ENCODE results near the gene CCDC182.

CCDC182 gene

DNA sequence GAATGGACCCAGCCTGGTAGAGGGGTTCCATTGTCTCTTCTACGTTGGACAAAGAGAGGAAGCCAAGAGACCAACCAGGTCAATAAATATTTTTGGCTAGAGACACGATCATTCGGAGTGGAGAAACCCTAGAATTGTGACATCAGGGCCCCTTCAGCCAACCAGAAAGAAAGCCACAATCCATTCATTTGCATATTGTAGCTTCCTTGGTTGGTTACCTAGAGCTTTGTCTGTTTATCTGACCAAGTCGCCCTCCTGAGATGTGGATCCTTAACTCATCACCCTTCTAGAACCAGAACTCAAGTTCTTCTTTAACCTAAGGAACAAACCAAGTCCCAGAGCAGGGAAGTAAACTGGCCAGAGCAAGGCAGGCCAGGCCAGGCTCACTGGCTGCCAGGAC is at the start of gene CCDC182:
TSS of gene CCDC182 (minus strand) at position 58 of the 400 bp plus-strand sequence. CDS start at position 31, 27 bp downstream.
- no peak for DNase-seq

DNA sequence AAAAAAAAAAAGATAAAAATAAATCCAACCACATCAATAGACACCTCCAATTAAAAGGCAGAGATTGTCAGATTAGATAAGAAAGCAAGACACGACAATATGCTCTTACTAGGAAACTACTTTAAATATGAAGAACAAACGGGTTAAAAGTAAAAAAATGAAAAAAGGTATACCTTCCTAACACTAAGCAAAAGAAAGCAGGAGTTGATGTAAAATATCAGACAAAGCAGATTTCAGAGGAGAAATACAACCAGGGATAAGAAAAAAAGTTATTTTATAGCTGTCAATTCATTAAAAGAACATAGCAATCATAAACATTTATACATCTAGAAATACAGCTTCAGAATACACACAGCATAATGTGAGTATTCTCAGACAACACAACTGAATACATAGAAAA is 49.7 kb upstream of the CCDC182 start:
- DNase-seq: no peak

DNA sequence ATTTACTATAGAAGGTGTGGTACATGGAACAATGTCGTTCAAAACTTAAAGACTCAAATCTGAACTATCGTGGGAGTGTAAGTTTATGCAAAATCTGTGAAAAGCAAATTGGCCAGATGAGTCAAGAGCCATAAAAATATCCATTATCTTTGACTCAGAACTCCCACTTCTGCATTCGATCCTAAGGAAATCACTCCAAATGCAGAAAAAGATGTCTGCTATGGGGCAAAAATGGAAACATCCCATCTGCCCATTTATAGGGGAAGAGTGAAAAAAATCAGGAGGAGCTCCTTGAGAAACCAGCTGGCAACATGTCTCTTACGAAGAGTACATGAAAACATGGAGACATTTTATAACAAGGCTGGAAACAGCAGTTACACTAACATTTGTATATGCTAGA is 43.6 kb upstream of the CCDC182 start:
- no peak for DNase-seq

DNA sequence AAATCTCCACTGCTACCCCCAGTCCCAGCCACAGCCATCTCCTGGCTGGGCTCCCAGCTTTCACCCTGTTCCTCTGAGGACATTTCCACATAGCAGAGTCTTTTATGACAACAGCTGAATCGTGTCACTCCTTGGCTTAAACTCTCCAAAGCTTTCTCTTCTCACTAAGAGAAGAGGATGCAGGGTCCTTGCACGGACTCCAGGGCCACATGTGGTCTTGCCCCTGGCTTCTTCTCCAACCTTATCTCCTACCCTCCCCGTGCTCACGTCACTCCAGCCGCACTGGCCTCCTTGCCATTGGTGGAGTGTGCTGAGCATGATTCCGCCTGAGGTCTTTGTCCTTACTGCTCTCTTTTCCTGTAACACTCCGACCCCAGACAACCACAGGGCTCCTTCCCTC is 39.9 kb upstream of the CCDC182 start:
- no peak for DNase-seq

DNA sequence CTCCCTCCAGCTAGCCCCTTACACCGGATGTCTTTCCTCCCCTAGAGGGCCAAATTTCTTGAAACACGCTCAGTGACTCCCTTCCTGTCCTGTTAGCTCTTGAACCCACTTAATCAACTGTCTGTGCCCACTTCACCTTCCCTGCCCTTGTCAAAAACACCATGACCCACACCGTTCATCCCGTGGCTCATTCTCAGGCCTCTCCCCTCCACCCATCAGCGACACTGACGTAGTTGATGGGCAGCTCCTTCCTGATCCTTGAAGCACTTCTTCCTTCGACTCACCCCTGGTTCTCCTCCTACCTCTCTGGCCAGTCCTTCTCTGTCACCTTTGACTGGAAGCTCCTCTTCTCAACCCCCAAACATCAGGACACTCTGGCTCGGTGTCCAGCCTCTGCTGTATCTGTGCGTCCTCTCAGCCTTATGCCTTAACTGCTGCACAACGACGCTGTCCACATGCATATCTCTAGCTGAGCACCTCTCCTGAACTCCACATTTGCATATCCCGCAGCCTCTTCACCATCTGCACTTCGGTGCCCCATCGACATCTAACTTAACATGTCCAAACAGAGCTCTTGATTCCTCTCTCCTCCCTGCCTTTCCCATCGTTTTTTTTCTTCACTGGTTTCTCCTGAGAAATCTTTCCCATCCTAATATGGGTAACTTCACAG is 39.3 kb upstream of the CCDC182 start:
- no peak for DNase-seq

DNA sequence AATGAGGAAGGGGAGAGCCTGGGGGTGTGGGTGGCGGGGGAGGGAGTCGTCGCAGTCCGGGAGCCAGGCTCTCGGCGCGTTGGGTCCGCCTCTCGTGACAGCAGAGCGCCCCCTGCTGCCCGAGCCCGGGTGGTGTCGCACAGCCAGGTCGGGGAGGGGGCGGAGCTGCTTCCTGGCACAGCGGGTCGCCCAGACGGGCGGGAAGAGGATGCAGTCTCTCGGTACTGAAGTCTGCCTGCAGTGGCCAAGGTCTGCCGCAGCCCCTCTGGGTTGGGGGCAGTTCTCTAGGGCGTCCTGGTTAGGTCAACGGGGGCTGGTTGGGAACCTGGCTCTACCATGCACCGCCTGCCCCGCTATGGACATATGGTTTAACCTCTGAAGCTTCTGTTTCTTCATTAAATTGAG is 38.2 kb upstream of the CCDC182 start:
- DNase-seq: peak; percentile 96

DNA sequence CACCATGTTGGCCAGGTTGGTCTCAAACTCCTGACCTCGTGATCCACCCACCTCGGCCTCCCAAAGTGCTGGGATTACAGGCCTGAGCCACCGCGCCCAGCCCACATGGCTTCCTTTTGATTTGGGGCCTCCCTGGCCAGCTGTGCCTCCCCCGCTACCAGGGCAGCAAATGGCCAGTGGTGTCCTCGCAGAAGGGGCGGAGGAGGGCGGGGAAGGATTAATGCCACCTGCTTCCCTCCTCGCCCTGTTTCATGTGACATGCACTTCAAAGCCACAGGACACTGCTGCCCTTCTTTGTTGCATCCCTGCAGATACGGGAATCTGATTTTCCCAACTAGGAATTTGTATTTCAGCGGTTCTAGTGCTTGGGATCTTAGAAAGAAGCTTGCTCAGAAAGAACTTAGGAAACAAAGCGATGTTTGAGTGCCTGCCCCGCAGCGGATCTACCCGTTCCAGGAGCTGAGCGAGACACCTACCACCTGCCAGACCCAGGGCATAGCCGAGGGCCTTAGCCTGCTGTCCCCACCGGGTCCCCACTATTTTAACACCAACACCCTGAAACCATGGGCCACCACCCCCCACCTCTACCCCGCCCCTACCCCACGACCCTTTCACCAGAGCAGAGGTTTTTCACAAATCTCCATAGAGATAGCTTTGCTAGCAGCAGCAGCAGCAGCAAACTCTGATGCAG is 37.7 kb upstream of the CCDC182 start:
- DNase-seq: peak; percentile 82

DNA sequence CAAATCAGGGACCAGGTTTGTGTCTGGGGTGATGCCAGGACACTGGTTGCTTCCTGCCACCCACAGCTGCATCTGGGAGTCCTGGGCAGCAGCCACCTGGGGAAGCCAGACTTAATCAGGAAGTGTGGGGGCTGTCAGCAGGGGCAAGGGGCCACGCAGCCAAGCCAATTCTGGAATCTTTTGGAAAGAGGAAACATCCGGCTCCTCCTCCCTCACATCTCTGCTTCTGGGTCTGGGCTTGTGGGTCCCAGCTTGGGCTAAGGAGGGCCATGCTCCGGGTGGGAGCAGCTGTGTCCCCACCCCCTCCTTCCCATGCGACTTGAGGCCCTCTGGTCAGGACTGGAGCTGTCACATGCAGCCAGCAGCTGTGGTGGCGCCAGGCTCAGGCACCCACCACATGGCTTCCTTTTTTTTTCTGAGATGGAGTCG is 37.0 kb upstream of the CCDC182 start:
- peak; percentile 68 for DNase-seq

DNA sequence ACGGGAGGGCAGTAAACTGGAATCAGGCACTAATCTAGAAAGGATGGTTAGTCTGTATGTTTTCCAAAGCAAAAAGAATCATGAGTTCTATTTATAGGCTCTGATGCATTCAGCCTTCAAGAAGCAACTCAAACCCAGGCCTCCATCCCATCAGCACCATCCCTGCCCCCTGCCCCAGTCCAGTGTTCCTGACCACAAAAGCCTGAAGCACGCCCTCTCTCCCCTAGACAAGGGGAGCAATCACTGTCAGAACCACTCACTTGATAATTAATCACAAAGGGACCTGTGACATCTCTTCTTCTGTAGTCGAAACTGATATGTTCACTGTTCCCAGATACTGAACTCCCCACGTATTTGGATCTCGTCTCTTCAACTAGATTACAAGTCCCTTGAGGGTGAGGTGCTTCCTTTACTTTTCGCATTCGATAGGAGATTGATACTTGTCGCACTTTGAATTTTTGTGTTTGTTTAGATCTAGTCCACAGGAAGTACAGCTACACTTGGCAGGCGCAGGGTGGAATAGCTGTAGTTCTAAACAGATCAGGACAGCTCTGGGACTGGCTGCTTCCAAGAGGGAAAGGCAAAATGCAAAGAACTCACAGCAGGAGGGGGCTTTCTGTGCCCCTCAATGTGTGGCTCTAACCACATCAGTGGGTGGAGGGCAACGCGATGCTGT is 36.4 kb upstream of the CCDC182 start:
- DNase-seq: no peak

DNA sequence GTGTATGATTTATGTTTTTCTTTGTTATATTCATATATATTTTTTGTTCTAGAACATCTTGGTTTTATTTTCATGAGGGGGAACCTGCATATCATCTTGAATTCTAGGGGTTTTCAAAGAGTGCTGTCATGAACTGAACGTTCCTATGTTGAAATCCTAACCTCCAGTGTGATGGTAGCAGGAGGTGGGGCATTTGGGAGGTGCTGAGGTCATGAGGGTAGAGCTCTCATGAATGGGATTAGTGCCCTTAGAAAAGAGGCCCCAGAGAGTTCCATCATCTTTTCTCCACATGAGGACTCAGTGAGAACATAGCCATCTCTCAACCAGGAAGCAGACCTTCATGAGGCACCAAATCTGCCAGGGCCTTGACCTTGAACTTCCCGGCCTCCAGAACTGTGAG is 34.6 kb upstream of the CCDC182 start:
- peak; percentile 35 for DNase-seq

DNA sequence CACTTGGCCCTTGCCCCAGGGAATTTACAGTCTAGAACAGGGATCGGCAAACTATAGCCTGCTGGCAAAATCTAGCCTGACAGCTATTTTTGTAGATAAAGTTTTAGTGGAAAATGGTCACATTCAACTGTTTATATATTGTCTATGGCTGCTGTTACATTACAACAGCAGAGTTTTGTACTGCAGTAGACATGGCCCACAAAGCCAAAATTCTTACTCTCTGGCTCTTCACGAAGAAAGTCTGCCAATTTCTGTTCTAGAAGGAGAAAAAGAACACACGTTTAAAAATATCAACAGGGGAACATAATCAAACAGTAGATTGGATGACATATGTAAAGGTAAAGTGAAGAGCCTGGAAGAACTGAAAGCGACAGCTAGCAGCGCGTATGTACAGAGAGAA is 33.2 kb upstream of the CCDC182 start:
- DNase-seq: no peak

DNA sequence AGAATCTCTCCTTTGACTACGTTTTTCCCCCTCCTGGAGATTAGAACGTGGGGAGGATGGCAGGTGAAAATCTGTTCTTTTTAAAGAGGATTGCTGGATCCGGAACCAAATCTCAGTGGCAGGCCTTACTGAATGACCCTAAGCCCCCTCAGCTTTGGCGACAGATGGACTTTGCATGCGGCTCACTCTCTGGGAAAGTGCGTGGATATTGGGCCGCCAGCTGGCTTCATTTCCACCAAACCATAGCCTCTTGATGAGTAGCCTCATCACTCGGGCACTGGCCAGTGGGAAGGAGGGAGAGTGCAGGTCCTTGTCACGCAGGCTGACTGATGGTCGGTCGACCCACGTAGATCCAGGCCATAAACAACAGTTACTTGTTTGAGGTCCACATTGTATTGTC is 31.3 kb upstream of the CCDC182 start:
- peak; percentile 79 for DNase-seq

DNA sequence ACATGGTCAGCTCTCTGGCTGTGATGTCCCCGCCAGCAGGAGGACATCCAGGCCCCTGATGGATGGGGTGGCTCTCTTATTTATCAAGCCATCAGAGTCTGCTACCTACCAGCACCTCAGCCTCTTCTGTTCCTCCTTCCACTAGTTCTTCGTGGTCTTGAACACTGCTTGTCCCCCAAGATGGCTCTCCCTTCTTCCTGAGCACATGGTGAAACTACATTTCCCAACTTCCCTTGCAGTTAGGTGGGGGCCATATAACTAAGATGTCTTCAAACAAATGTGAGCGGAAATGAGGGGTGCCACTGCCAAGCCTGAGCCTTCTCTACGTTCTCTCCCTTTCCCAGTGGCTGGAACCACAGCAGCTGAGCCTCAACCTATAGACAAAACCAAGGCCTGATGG is 29.8 kb upstream of the CCDC182 start:
- DNase-seq: no peak

DNA sequence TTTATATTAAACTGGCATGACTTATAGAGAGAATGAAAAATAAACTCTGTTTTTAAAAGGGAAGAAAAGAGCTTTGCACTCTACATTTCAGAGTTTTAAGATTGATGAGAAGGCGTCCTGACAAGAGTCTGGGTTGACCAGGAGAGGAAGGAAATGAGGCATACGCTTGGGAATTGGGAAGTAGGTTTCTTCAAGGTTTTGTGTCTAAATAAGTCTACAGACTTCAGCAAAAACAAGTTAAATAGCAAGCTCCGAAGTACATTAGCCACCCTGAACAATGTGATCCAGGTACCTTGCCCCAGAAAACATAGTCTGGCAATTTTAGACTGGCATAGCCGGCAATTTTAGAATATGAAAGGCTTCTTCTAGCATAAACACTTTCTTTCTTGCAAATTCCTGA is 28.5 kb upstream of the CCDC182 start:
- no peak for DNase-seq

DNA sequence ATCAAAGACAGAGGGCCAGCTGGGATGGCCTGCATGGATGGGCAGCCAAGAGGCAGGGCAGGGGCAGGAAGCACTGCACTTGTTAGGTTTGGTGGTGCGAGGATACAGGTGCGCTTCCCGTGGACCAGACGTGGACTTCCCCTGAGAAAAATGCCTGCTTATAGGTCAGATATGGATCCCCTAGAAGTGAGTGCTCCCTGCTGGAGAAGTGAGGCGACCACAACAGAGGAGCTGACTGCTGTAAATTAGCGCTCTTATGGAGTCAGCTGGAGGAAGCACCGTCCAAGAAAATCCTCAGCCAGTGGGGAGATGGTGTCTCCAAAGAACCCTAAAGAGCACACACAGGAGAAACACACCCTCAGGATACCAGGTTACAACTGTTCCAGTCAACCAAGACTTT is 27.7 kb upstream of the CCDC182 start:
- no peak for DNase-seq

DNA sequence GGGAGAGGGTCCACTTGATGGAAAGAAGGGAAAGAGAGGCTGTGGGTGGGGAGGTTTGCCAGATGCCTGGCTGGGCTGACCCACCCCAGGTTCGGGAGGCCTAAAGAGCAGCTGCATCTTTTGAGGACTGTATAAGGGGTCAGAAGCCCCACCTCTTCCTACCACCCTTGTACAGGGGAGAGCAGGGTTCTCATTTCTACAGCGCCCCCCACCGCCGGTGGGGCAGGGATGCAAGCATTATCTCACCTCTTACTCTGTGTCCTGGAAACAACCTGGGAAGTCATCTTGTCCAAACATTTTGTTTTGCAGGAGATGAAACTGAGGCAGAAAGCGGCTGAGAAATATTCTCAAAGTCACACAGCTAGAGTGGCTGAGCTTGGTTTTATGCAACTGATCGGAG is 22.5 kb upstream of the CCDC182 start:
- no peak for DNase-seq

DNA sequence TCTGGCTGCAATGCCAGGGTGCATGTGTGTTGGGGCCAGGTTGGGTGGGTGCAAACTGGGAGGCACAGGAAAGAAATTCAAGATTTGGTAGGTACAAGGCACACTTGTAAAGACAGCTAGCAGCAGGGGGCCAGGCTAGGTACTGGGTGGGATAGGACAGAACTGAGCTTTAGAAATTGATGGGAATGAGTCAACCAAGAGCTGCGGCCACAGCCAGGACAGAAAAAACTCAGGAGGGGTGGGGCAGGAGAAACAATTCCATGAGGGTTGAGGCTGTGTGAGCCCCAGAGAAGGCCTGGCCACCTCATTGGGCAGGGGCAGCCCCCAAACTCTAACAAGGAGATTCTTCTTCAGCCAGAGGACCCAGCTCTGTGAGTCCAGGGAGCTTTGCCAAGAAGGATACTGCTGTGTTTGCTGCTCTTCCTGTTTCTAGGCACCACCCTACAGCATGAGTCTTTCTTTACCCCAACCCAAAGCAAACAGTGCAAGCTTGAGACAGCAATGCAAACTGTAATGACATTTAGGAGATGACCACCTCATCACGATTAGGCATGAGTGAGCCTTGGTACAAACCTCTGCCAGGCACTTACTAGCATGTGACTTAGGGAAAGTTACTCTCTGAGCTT is 21.3 kb upstream of the CCDC182 start:
- DNase-seq: no peak

DNA sequence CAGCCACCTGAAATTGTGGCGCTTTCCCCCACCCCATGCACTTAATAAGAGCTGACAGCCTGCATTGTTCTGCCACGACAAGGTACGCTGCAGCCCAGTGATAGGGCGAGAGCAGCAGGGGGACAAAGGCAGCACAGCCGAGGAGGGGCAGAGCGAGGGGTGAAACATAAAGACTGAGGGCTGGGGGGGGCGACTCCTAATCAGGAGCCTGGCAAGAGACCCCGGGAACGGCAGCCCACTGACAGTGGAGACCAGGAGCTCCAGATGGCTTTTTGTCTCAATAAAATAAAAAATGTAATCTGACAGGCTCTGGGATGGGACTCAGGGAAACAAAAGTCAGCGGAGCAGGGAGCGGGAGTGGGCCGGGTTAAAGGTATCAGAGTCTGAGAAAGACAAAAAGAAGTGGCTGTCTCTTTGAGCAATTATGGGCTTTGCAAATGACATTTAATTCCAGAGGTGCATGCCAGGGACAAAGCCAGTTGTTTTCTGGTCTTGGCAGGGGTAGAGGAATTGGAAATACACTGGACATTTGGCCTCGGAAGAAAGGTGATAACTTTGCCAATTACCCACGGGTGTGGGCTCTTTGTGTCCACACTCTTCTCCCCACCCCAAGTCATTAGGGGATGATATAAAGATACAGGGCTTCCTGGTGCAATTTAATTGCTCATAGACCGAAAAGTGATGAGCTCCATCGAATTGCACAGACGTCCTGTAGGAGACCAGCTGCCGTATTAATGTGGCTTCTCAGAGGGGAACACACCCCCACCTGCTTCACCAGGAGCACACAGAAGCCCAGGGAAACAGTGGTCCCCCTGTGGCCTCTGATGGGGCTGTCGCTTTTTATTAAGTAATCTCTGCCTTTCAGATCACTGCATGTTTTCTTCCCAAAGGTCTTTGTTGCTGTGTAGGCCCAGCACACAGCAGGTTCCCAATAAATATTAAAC is 17.6 kb upstream of the CCDC182 start:
- peak; percentile 29 for DNase-seq

DNA sequence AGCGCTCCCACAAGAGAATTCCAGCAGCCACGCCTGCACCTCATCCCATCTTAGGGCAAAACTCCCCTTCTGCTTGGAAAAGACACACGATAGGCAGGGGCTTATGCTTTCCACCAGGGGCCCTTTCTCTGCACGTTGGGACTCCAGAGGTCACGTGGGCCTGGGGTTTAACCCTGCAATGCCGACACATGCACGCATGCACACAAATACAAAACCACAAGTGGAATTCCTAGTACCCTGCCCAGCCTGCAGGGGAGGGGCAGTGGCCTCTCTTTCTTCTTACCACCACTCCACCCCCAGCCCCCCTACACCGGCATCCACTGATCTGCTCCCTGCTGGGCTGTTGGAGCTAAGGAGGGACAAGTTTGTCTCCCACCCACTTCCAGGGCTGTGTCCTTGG is 16.8 kb upstream of the CCDC182 start:
- no peak for DNase-seq

DNA sequence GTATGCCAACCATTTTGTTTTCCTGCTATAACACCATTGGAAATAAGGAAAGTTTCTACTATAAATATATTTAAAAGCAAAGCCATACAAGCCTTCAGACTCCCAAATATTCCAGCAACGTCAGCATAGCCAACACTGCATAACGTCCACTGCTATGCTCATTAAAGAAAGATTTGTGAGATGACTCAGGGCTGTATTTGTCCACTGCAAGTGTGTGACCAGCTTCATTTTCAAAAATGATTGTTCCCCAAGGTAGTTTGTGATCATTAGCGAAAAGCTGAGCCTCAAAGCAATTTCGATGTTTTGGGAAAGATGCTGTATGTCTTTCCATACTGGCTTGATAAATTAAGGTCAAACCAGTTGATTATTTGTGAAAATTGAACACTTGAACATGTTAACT is 14.9 kb upstream of the CCDC182 start:
- DNase-seq: no peak

DNA sequence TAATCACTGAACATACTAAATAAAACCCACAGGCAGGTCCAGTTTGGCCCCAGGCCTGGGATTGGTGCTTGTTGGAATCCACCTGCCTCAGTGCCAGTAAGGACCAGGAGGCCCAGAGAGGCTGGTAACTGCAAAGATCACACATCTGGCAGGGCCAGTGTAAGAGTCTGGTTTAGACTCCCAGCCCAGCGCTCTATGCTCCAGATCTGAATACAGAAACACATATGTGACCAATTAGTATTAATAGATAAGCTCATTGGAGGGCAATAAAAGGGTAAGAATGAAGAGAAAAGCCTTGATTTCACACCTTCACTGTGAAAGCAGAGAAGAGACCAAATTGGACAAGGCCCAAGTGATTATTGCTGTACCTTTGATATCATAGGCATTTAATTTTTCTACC is 13.6 kb upstream of the CCDC182 start:
- no peak for DNase-seq

DNA sequence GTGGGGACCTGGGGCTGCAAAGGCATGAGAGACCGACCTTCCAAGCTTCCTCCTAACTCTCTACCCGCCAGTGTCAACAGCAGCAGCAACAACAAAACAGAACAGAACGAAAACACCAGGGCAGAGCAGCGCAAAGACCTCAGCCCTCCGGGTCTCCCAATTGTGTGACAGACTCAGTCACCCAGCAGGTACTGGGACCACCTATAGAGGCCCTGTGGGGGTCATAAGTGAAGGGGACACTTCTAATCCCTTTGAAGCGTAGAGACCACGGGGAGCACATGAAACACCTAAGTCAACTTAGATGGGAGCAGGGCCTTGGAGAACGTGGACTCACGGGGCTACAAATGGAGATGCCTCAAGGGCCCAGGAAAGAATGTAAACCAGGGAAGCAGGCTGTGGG is 12.6 kb upstream of the CCDC182 start:
- DNase-seq: no peak

DNA sequence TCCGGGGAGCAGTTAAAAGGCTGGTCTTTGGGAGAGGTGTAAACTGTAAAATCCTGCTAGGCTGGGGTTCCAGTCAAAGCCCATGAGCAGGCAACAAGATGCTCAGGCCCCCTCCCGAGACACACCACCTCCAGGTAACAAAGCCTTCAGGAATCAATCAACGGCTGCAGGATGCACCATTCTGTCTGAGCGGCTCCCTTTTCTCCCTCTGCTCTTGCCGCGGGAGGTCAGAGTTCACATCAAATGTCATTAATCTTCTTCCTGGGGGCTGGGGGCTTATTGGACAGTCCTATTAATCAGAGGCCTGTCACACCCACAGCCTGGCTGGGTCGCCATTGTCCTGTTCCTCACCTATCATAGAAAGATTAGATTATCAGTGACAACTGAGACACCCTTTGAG is 11.9 kb upstream of the CCDC182 start:
- peak; percentile 88 for DNase-seq

Measured in NCI-H82 (cell line).